Measurements from ENCODE around the gene ANO8. TPM values are rescaled to one million over a fixed set of nuclear protein-coding genes. Genes with fewer than 3 reads are reported as not detected.

The ANO8 gene
- total RNA-seq, 2 experiments from 2014 or later = 4.2 to 4.8 TPM

- peaks cover 11% of the 10 kb centered on the region for H3K4me1 Mint-ChIP-seq
- peaks cover 15% of the 10 kb centered on the region for H3K36me3 Mint-ChIP-seq (ENCODE audit: low read depth)
- CTCF ChIA-PET = interaction anchor here (1.5 kb wide), 1 partner anchor 49 kb away, joined by 5 read pairs; no protein-coding TSS in a partner anchor
- ATAC-seq (no peak), DNase-seq (no peak)
- POLR2A ChIA-PET = interaction anchor here (0.6 kb wide), 1 partner anchor 33 kb away, joined by 3 read pairs; no protein-coding TSS in a partner anchor
- H3K9me3 Mint-ChIP-seq (ENCODE audit: low read depth) = no peaks in the 10 kb centered on the region
- no peak overlapping the region for H3K27ac Mint-ChIP-seq
- H3K27me3 Mint-ChIP-seq = no peaks in the 10 kb centered on the region
- no peak overlapping the region for H3K4me3 Mint-ChIP-seq
- intact Hi-C loops (cut with DNase I, micrococcal nuclease) = no loop called here
These were observed 6.7 kb upstream of the ANO8 start for GRCh38 chr19:17341386-17341785.

- intact Hi-C loops (cut with DNase I, micrococcal nuclease) = no loop called here
- ChIA-PET CTCF (interaction anchor here (1.5 kb wide), 1 partner anchor 48 kb away, joined by 5 read pairs; no protein-coding TSS in a partner anchor), POLR2A (no interaction called here)
- Mint-ChIP-seq H3K27me3 (no peaks in the 10 kb centered on the region), H3K9me3 (ENCODE audit: low read depth) (no peaks in the 10 kb centered on the region), H3K27ac (no peak overlapping the region), H3K4me3 (no peak overlapping the region), H3K4me1 (peaks cover 10% of the 10 kb centered on the region), H3K36me3 (ENCODE audit: low read depth) (peaks cover 15% of the 10 kb centered on the region)
- ATAC-seq = no peak
- DNase-seq = no peak
These were observed 6.3 kb upstream of the ANO8 start for GRCh38 chr19:17340871-17341357.

- POLR2A ChIA-PET = no interaction called here
- Mint-ChIP-seq H3K4me1 (peaks cover 10% of the 10 kb centered on the region), H3K27ac (no peak overlapping the region), H3K36me3 (ENCODE audit: low read depth) (peaks cover 15% of the 10 kb centered on the region), H3K4me3 (no peak overlapping the region), H3K27me3 (no peaks in the 10 kb centered on the region), H3K9me3 (ENCODE audit: low read depth) (no peaks in the 10 kb centered on the region)
- intact Hi-C loops (cut with DNase I, micrococcal nuclease) = no loop called here
- DNase-seq = no peak
- ATAC-seq = no peak
- CTCF ChIA-PET = interaction anchor here (0.6 to 1.5 kb wide), 2 partner anchors 48 to 124 kb away, joined by 5 read pairs; no protein-coding TSS in a partner anchor
These were observed 5.7 kb upstream of the ANO8 start for GRCh38 chr19:17340302-17340870.

GRCh38 chr19:17339088-17339741 lies 4.6 kb upstream of the ANO8 start:
- ChIA-PET POLR2A (no interaction called here), CTCF (no interaction called here)
- intact Hi-C loops (cut with DNase I, micrococcal nuclease) = loop anchor here in 1 of 2 experiments (5.0 kb wide), 1 partner anchor 128 kb away; no protein-coding TSS in a partner anchor
- Mint-ChIP-seq H3K4me3 (peak overlapping the region; percentile 98), H3K27ac (no peak overlapping the region), H3K36me3 (ENCODE audit: low read depth) (peaks cover 15% of the 10 kb centered on the region), H3K4me1 (peaks cover 16% of the 10 kb centered on the region), H3K27me3 (no peaks in the 10 kb centered on the region), H3K9me3 (ENCODE audit: low read depth) (no peaks in the 10 kb centered on the region)
- DNase-seq = peak; percentile 86
- ATAC-seq = no peak

GRCh38 chr19:17338433-17339078 lies 3.9 kb upstream of the ANO8 start:
- POLR2A ChIA-PET = no interaction called here
- H3K4me3 Mint-ChIP-seq = peak overlapping the region; percentile 98
- peak overlapping the region; percentile 98 for H3K27ac Mint-ChIP-seq
- ATAC-seq (no peak), DNase-seq (no peak)
- CTCF ChIA-PET = no interaction called here
- H3K36me3 Mint-ChIP-seq (ENCODE audit: low read depth) = peaks cover 11% of the 10 kb centered on the region
- peaks cover 21% of the 10 kb centered on the region for H3K4me1 Mint-ChIP-seq
- intact Hi-C loops (cut with DNase I, micrococcal nuclease) = loop anchor here in 1 of 2 experiments (5.0 kb wide), 1 partner anchor 129 kb away; no protein-coding TSS in a partner anchor
- no peaks in the 10 kb centered on the region for H3K9me3 Mint-ChIP-seq (ENCODE audit: low read depth)
- H3K27me3 Mint-ChIP-seq = no peaks in the 10 kb centered on the region

GRCh38 chr19:17337675-17338432 lies 3.2 kb upstream of the ANO8 start:
- Mint-ChIP-seq H3K4me3 (peak overlapping the region; percentile 98), H3K4me1 (peaks cover 25% of the 10 kb centered on the region), H3K27me3 (no peaks in the 10 kb centered on the region), H3K36me3 (ENCODE audit: low read depth) (peaks cover 14% of the 10 kb centered on the region), H3K9me3 (ENCODE audit: low read depth) (no peaks in the 10 kb centered on the region), H3K27ac (peak overlapping the region; percentile 98)
- intact Hi-C loops (cut with DNase I, micrococcal nuclease) = loop anchor here (1.0 to 5.0 kb wide), 10 partner anchors 29 to 263 kb away; partner anchors contain the start of genes DDA1 (in 2 of the 2), BABAM1 (in 1 of the 2), COLGALT1 (in 1 of the 2) and HAUS8 (in 1 of the 2)
- CTCF ChIA-PET = no interaction called here
- POLR2A ChIA-PET = interaction anchor here (0.7 kb wide), 1 partner anchor 220 kb away, joined by 3 read pairs; no protein-coding TSS in a partner anchor
- ATAC-seq (no peak), DNase-seq (peak; percentile 66)

- intact Hi-C loops (cut with DNase I, micrococcal nuclease) = loop anchor here (1.0 to 5.0 kb wide), 10 partner anchors 28 to 262 kb away; partner anchors contain the start of genes DDA1 (in 2 of the 2), BABAM1 (in 1 of the 2), COLGALT1 (in 1 of the 2) and HAUS8 (in 1 of the 2)
- no peaks in the 10 kb centered on the region for H3K9me3 Mint-ChIP-seq (ENCODE audit: low read depth)
- no peaks in the 10 kb centered on the region for H3K27me3 Mint-ChIP-seq
- peaks cover 25% of the 10 kb centered on the region for H3K4me1 Mint-ChIP-seq
- peak within 1 kb of the TSS; percentile 98 for H3K4me3 Mint-ChIP-seq
- POLR2A ChIA-PET = interaction anchor here (0.7 kb wide), 1 partner anchor 221 kb away, joined by 3 read pairs; no protein-coding TSS in a partner anchor
- H3K27ac Mint-ChIP-seq = peak within 1 kb of the TSS; percentile 98
- ATAC-seq = peak; percentile 89
- peak; percentile 98 for DNase-seq
- peaks cover 14% of the 10 kb centered on the region for H3K36me3 Mint-ChIP-seq (ENCODE audit: low read depth)
- CTCF ChIA-PET = interaction anchor here (0.6 to 1.0 kb wide), 2 partner anchors 11 to 69 kb away, joined by 3 to 5 read pairs; no protein-coding TSS in a partner anchor
These were observed 2.4 kb upstream of the ANO8 start, which contains the start of gene GTPBP3 for GRCh38 chr19:17336872-17337674. TSS of gene GTPBP3 (plus strand) at chr19:17337553. CDS start at chr19:17337612, 59 bp downstream.

- peaks cover 28% of the 10 kb centered on the region for H3K4me1 Mint-ChIP-seq
- intact Hi-C loops (cut with DNase I, micrococcal nuclease) = loop anchor here in 1 of 2 experiments (5.0 kb wide), 1 partner anchor 132 kb away; no protein-coding TSS in a partner anchor
- H3K4me3 Mint-ChIP-seq = peak overlapping the region; percentile 98
These were observed 920 bp upstream of the ANO8 start for GRCh38 chr19:17335575-17335974.

GRCh38 chr19:17333611-17334413 lies 843 bp downstream of the ANO8 start:
- Mint-ChIP-seq H3K27ac (peak overlapping the region; percentile 74), H3K36me3 (ENCODE audit: low read depth) (peaks cover 6% of the 10 kb centered on the region), H3K27me3 (no peaks in the 10 kb centered on the region), H3K9me3 (ENCODE audit: low read depth) (no peaks in the 10 kb centered on the region), H3K4me3 (peak overlapping the region; percentile 76), H3K4me1 (peaks cover 32% of the 10 kb centered on the region)
- CTCF ChIA-PET = interaction anchor here (0.7 to 1.5 kb wide), 6 partner anchors 22 to 1795 kb away, joined by 3 to 5 read pairs (median 4); partner anchors contain the start of gene DDA1
- DNase-seq (peak; percentile 90), ATAC-seq (peak; percentile 44)
- intact Hi-C loops (cut with DNase I, micrococcal nuclease) = no loop called here
- POLR2A ChIA-PET = interaction anchor here (0.5 to 2.6 kb wide), 2 partner anchors 16 to 25 kb away, joined by 8 to 11 read pairs; partner anchors contain the start of gene DDA1

More at GRCh38 chr19:17335575-17335974, 920 bp upstream of the ANO8 start:
- Mint-ChIP-seq H3K36me3 (ENCODE audit: low read depth) (peaks cover 11% of the 10 kb centered on the region), H3K27ac (no peak overlapping the region), H3K27me3 (no peaks in the 10 kb centered on the region), H3K9me3 (ENCODE audit: low read depth) (no peaks in the 10 kb centered on the region)
- POLR2A ChIA-PET = interaction anchor here (0.6 to 2.6 kb wide), 2 partner anchors 11 to 27 kb away, joined by 3 to 11 read pairs; partner anchors contain the start of gene DDA1
- no peak for ATAC-seq
- no peak for DNase-seq
- CTCF ChIA-PET = interaction anchor here (0.6 to 1.2 kb wide), 12 partner anchors 10 to 1231 kb away, joined by 3 to 5 read pairs (median 4); partner anchors contain the start of gene DDA1
